Cardiac fibroblast (primary cell): ENCODE measurements around the gene NID1.
A peak's percentile ranks its signal among the peaks of the same experiment; 100 is the strongest.

Experiments used
- DNase-seq, 2 donors: peaks; one replicate each; pipeline versions ENCODE4 v3.0.0 to v3.0.0-alpha.2; 2010; ENCODE audit warnings: low read depth in 2 of 2
- H3K4me3 ChIP-seq, 2 donors: replicated peaks in 1 of 2; 1 replicate in 1 of 2; 2 replicates in 1 of 2; pipeline ENCODE4 v1.5.1; 2011; ENCODE audit warnings: low read depth in 2 of 2, low read length in 2 of 2, mild to moderate bottlenecking in 2 of 2, moderate library complexity in 1 of 2
- CTCF ChIP-seq: IDR thresholded peaks from one replicate; pipeline ENCODE4 v1.5.1; 2011; ENCODE audit warnings: low read depth, mild to moderate bottlenecking, low read length, inconsistent platforms

The NID1 gene

DNA sequence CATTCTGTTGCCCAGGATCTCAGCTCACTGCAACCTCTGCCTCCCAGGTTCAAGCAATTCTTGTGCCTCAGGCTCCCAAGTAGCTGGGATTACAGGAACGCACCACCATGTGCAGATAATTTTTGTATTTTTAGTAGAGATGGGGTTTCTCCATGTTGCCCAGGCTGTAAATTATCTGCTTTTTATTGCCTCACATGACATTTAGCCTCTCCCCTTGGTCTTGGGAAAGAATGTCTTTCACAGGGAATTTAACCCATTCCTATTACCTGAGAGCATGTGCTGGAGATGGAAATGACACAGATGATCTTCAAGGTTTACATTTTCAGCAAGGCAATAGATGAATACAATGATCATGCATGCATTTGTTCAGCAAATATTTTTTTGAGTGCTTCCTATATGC, 75.8 kb downstream of the NID1 start:
- no peak for TF ChIP-seq CTCF
- no peak overlapping the region for H3K4me3 ChIP-seq
- DNase-seq, result no peak

GRCh38 chr1:235986869-235987268, 78.0 kb downstream of the NID1 start:
- no peak overlapping the region for H3K4me3 ChIP-seq
- TF ChIP-seq CTCF, result no peak
- peak in 1 of 2 donors; percentile 34 for DNase-seq

DNA sequence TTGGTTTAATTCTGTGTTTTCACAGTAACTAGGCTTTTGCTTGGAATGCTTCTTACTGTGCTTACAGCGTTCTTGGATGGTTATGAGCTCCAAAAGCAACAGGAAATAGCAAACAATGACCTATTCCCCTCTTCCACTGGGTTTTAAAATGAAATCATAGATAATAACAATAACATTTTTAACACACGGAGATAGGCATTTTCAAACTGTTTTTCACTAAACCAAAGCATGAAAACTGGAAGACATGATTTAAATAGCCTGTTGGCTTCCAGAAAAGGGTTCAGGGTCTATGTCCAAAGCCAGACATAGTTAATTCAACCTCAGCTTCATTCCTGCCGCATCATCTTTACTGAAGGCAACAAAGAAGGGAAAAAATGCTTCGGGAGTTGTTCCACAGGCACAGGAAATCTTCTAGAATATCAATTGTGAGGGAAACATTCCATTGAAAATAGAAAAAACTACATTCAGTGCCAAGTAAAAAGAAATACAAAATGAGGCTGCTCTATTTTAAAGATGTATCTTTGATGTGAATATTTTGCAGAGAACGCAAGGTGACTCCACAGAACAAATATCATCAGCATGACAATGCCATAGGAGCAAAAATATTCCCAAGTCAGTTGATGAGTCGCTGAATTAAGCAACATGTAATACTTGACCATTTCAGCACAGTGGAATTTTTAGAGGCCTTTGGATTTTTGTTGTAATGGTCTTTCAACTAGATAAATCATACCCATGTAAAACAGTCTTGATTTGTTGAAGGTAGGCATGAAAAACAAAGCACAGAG, 80.7 kb downstream of the NID1 start:
- TF ChIP-seq CTCF, result no peak
- H3K4me3 ChIP-seq, result peak overlapping the region in 1 of 2 donors; percentile 9
- peak; percentile 91 to 95 for DNase-seq

DNA sequence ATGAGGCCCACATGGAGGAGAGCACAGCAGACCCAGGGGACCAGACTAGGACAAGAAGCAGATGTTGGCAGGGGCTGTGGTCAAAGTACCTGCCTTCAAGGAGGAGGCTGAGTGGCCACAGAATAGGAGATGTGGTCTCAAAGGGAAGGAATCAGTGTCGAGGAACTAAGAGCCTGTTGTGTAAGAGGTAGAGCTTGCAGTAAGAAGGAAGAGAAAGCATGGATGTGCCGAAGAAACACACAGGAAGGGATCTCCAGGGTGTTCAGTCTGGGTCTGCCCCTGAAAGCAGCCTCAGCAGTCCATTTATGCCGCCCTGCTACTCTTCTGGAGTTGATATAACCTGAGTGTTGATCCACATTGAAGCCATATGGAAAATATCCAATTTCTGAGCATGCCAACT, 83.9 kb downstream of the NID1 start:
- TF ChIP-seq CTCF, result no peak
- DNase-seq, result no peak
- no peak overlapping the region for H3K4me3 ChIP-seq

DNA sequence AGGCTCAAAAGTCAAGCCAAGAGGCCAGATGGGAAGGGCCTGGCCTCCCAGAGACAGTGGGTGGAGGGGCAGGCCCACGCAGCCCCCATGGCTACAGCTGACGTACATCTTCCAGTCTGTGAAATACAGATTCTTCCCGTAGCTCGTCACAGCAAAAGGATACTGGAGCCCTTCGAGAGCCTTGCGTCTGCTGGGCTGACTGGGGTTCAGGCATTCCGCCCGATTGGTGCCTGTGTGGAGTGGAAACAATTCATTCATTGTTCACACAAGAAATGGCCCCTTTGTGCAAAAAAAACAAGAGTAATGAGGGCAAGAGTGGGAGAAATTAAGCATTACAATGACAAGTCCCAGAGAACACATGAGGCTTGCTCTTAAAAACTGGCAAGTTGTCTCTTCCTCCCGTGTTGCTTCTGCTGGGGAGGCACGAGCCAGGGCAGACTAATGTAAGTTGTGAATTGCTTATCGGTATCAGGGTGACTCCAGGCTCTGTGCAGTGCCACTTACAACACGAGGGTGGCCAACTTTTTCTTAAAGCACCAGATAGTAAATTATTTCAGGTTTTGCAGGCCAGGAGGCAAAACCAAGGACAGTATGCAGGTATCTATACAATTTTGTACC, 85.1 kb downstream of the NID1 start:
- no peak for TF ChIP-seq CTCF
- DNase-seq, result no peak
- H3K4me3 ChIP-seq, result no peak overlapping the region

- no peak overlapping the region for H3K4me3 ChIP-seq
- TF ChIP-seq CTCF, result no peak
- no peak for DNase-seq
Measured at GRCh38 chr1:235979176-235979575, 85.7 kb downstream of the NID1 start.
